ENCODE results near the gene EVL. TPM values are rescaled to one million over a fixed set of nuclear protein-coding genes. Genes with fewer than 3 reads are reported as not detected.

The EVL gene
- total RNA-seq, 2 experiments from 2014 or later, result 660 to 678 TPM

GRCh38 chr14:100191584-100192249 lies 126.5 kb downstream of the EVL start:
- no peaks in the 10 kb centered on the region for H3K36me3 Mint-ChIP-seq (ENCODE audit: low read depth)
- H3K9me3 Mint-ChIP-seq, result no peaks in the 10 kb centered on the region
- DNase-seq, result no peak
- intact Hi-C loops (cut with DNase I, micrococcal nuclease), result loop anchor here (1.0 to 5.0 kb wide), 10 partner anchors 23 to 208 kb away; partner anchors contain the start of genes WDR25 (in 1 of the 2) and YY1 (in 1 of the 2)
- peaks cover 9% of the 10 kb centered on the region for H3K4me1 Mint-ChIP-seq (ENCODE audit: low read depth)
- Histone ChIP-seq H3K9me3 (ENCODE audit: control insufficient read depth in 1 of 2, insufficient read depth in 1 of 2, low read length in 2 of 2) (no peaks in the 10 kb centered on the region), H3K27me3 (ENCODE audit: control insufficient read depth in 1 of 2, insufficient read depth in 2 of 2, low read length in 2 of 2) (no peaks in the 10 kb centered on the region), H3K36me3 (ENCODE audit: insufficient read depth, low read length) (no peaks in the 10 kb centered on the region), H3K4me3 (ENCODE audit: low read length) (no peak overlapping the region), H3K27ac (ENCODE audit: low read depth in 1 of 2, low read length in 2 of 2) (no peak overlapping the region), H3K4me1 (ENCODE audit: insufficient read depth, low read length) (peaks cover 21% of the 10 kb centered on the region)
- no peak for ATAC-seq (ENCODE audit: poor library complexity)
- CTCF ChIA-PET, result interaction anchor here (1.3 to 3.4 kb wide), 14 partner anchors 24 to 209 kb away, joined by 3 to 25 read pairs (median 10); partner anchors contain the start of gene EVL
- POLR2A ChIA-PET, result interaction anchor here (1.5 to 3.2 kb wide), 6 partner anchors 21 to 209 kb away, joined by 5 to 43 read pairs (median 18); partner anchors contain the start of gene EVL
- H3K4me3 Mint-ChIP-seq, result no peak overlapping the region
- H3K27me3 Mint-ChIP-seq, result no peaks in the 10 kb centered on the region
- TF ChIP-seq CTCF (IDR thresholded peaks at IDR 0.05), result no peak
- no peak overlapping the region for H3K27ac Mint-ChIP-seq

GRCh38 chr14:100192250-100192671 lies 127.0 kb downstream of the EVL start:
- peak in 1 of 14 experiments; percentile 23 for DNase-seq

More at GRCh38 chr14:100192250-100192671, 127.0 kb downstream of the EVL start:
- ChIA-PET CTCF (interaction anchor here (0.9 to 3.4 kb wide), 43 partner anchors 8 to 293 kb away, joined by 3 to 49 read pairs (median 5); partner anchors contain the start of gene EVL), POLR2A (interaction anchor here (1.0 to 3.2 kb wide), 20 partner anchors 21 to 221 kb away, joined by 3 to 43 read pairs (median 6); partner anchors contain the start of genes EVL, WDR25 and YY1)
- no peaks in the 10 kb centered on the region for H3K9me3 ChIP-seq (ENCODE audit: control insufficient read depth in 1 of 2, insufficient read depth in 1 of 2, low read length in 2 of 2)
- no peaks in the 10 kb centered on the region for H3K9me3 Mint-ChIP-seq
- H3K4me1 Mint-ChIP-seq (ENCODE audit: low read depth), result peaks cover 9% of the 10 kb centered on the region
- H3K27me3 Mint-ChIP-seq, result no peaks in the 10 kb centered on the region
- H3K27me3 ChIP-seq (ENCODE audit: control insufficient read depth in 1 of 2, insufficient read depth in 2 of 2, low read length in 2 of 2), result no peaks in the 10 kb centered on the region
- no peak overlapping the region for H3K4me3 Mint-ChIP-seq
- no peak for ATAC-seq (ENCODE audit: poor library complexity)
- intact Hi-C loops (cut with DNase I, micrococcal nuclease), result loop anchor here (1.0 to 5.0 kb wide), 10 partner anchors 23 to 209 kb away; partner anchors contain the start of genes WDR25 (in 1 of the 2) and YY1 (in 1 of the 2)
- peak overlapping the region; percentile 60 for H3K4me3 ChIP-seq (ENCODE audit: low read length)
- peak overlapping the region; percentile 86 for H3K27ac Mint-ChIP-seq
- peak overlapping the region in 1 of 2 donors; percentile 84 for H3K27ac ChIP-seq (ENCODE audit: low read depth in 1 of 2, low read length in 2 of 2)
- no peaks in the 10 kb centered on the region for H3K36me3 Mint-ChIP-seq (ENCODE audit: low read depth)
- no peaks in the 10 kb centered on the region for H3K36me3 ChIP-seq (ENCODE audit: insufficient read depth, low read length)
- TF ChIP-seq CTCF (IDR thresholded peaks at IDR 0.05), result no peak
- H3K4me1 ChIP-seq (ENCODE audit: insufficient read depth, low read length), result peaks cover 21% of the 10 kb centered on the region
